GM12865 (cell line): ENCODE results near the gene SCLY.

Source experiments
- DNase-seq: peaks from one replicate; pipeline ENCODE4 v3.0.0; 2010; ENCODE audit warnings: low read depth
- H3K4me3 ChIP-seq: 2 replicates; pipeline ENCODE4 v1.5.1; 2011; ENCODE audit warnings: mild to moderate bottlenecking, low read depth, low read length, control low read depth
- TF ChIP-seq, protein P1 (sequence below): IDR thresholded peaks from 2 replicates; pipeline ENCODE4 v1.5.1; 2011; ENCODE audit warnings: low read length, control low read depth, low read depth, inconsistent platforms; ENCODE audit not compliant: insufficient read depth; ENCODE audit errors: missing control alignments

Gene SCLY

DNA sequence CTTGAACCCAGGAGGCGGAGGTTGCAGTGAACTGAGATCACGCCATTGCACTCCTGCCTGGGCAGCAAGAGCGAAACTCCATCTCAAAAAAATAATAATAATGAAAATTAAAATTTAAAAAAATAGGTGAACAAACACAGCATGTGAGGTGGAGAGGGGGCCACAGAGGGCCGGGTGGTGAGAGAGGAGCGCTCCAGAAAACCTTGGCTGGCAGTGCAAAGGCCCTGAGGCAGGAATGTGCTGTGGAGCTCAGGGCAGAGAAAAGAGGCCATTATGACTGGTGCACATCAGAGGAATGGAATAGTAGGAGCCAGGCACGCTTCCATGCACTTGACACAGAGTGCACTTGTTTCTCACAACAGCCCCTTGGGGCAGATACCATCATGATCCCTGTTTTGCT is 21.6 kb upstream of the SCLY start:
- TF ChIP-seq, protein P1, sequence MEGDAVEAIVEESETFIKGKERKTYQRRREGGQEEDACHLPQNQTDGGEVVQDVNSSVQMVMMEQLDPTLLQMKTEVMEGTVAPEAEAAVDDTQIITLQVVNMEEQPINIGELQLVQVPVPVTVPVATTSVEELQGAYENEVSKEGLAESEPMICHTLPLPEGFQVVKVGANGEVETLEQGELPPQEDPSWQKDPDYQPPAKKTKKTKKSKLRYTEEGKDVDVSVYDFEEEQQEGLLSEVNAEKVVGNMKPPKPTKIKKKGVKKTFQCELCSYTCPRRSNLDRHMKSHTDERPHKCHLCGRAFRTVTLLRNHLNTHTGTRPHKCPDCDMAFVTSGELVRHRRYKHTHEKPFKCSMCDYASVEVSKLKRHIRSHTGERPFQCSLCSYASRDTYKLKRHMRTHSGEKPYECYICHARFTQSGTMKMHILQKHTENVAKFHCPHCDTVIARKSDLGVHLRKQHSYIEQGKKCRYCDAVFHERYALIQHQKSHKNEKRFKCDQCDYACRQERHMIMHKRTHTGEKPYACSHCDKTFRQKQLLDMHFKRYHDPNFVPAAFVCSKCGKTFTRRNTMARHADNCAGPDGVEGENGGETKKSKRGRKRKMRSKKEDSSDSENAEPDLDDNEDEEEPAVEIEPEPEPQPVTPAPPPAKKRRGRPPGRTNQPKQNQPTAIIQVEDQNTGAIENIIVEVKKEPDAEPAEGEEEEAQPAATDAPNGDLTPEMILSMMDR = no peak
- no peak for DNase-seq
- H3K4me3 ChIP-seq = no peak overlapping the region

DNA sequence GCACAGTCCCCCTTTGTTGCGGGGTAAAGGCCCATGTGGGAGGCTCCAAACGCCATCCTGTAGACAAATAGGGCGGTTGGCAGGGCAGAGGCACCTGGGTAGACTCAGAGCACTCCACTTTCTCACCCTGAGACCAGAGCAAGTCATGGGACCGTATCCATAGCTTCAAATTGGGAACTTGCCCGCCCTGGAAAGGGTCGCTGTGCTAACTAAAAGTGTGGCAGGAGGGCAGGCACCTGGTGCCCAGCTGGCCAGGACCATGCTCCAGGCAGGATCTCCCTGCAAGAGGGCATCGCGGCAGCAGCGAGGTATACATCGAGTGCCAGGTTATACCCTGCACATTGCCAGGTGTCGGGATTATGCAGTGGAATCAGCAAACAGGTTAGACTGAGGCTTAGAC is 20.8 kb upstream of the SCLY start:
- TF ChIP-seq, protein P1 = no peak
- no peak for DNase-seq
- H3K4me3 ChIP-seq = no peak overlapping the region

DNA sequence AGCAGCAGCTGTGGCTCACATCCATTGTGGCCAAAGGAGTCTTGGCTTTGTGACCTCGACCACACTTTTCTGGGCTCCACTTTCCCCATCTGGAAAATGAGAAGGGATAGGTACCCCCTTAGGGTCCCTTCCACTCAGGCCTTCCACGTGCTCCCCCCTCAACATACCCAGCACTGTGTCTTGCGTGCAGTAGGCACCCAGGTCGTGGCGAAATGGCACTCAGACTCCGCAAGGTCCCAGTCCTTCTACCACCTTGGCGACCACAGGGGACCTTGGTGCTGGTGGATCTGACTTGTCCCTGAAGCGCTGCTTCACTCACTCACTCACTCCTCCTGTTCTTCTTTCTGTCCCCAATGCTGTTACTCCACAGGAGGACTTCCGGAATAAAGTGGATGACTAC is 19.9 kb upstream of the SCLY start:
- no peak overlapping the region for H3K4me3 ChIP-seq
- no peak for DNase-seq
- TF ChIP-seq, protein P1 = no peak

DNA sequence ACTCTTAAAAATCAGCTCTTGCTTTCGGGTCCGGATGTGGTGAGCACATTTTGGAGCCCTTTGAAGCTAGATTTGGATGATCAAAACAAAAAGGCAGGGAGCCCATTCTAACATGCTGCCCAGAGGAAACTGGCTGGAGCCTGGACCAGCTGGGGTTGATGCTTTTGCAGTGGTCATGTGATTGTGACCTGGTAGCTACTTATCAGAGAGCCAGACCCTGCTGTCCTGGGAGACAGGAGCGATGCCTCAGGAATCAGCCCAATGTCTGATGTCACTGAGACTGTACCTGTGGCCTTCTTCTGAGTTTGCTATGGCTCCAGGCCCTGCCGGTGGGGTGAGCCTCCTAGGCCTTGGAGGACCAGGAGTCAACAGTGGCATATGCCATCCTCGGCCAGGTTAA is 18.7 kb upstream of the SCLY start:
- H3K4me3 ChIP-seq = no peak overlapping the region
- TF ChIP-seq, protein P1 = no peak
- DNase-seq = no peak

DNA sequence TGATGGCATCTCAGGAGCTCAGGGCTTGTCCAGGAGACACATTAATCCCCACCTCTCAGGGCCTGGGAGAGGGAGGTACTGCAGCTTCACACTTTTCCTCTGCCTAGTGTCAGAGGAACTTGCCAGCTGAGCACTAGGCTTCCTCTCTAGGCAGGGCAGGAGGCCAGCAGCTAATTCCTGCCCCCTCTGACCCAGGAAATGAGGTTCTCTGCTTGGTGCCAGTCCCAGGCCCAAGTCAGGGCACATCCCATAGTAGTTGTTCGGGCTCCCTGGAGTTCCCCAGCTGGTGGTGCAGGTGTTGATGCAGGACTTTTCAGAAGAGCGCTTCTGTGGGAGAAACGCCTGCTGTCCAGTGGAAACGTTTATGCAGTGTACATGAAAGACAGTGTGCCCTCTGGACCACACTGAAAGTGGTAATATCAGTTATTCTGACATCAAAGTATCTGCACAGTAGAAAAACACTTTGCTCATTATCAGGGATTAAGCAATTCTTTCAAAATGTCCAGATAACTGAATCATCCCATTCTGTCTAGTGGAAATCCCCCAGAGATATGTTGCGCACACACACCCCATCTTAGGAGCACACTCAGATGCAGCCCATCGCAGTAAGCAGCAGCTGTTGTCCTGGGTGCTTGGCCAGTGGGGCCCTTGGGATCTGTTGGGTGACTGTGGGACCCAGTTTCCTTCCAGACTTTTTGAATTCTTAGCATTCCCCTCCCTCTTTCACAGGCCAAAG is 17.8 kb upstream of the SCLY start:
- H3K4me3 ChIP-seq = no peak overlapping the region
- no peak for DNase-seq
- TF ChIP-seq, protein P1 = no peak

DNA sequence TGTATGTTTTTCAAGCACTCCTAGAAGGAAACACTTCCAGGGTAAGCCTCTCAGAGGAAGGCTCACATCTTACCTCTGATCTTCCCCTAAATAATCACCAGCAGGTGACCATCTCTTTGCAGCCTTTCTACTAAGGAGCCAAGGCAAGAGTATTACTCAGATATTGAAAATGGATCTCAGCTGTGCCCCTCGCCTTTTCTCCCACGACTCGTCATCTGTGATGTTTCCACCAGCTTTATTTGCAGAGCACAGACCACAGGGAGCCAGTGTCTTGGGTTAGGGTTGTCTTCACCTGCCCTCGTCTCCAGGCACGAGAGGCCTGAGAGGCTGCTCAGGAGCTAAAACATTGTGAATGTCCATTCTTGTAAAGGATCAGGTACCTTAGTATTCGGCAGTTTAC is 16.9 kb upstream of the SCLY start:
- TF ChIP-seq, protein P1 = no peak
- no peak overlapping the region for H3K4me3 ChIP-seq
- DNase-seq = no peak

DNA sequence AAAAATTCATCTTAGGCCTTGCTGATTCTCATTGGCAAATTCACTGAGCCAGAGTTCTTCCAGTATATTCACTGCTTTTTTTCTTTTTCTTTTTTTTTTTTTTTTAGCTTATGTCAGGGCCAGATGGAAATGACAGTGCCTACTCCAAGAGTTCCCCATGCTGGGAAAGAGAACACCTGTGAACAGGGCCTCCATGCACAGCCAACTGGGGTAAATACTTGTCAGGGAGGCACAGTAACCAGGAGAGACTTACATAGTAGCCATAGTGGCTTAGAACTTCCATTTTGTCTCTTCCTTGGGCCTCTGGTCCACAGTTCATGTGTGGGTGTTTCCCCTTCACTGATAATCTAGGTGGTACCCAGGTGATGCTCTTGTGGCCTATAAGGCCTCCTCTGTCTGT is 15.2 kb upstream of the SCLY start:
- no peak for DNase-seq
- TF ChIP-seq, protein P1 = no peak
- H3K4me3 ChIP-seq = no peak overlapping the region
